Astrocyte (in vitro differentiated cells and primary cell): Measurements from ENCODE around the gene HES7.

Experiments used
- CTCF ChIP-seq: IDR thresholded peaks from 2 replicates; pipeline ENCODE4 v1.5.1; 2011; ENCODE audit warnings: low read depth, mild to moderate bottlenecking, inconsistent platforms, low read length, moderate library complexity; ENCODE audit not compliant: insufficient read depth
- EZH2 ChIP-seq: IDR thresholded peaks from 2 replicates; pipeline ENCODE4 v1.6.1; 2012; ENCODE audit warnings: mild to moderate bottlenecking, low read length, inconsistent platforms; ENCODE audit not compliant: insufficient read depth

GRCh38 chr17:8110456-8110804, 13.5 kb downstream of the HES7 start:
- TF ChIP-seq CTCF (no peak), EZH2 (no peak)
